Liver (tissue), 9 donors: ENCODE measurements around the gene LIMD2. TPM values are rescaled to one million over a fixed set of nuclear protein-coding genes. Genes with fewer than 3 reads are reported as not detected.
A peak's percentile ranks its signal among the peaks of the same experiment; 100 is the strongest.

Experiments used
- DNase-seq: peaks from one replicate; pipeline ENCODE4 v3.0.0-alpha.2; 2017; ENCODE audit warnings: low spot score
- H3K27ac ChIP-seq, 2 donors: one replicate each; pipeline ENCODE4 v1.7.0; 2013; ENCODE audit warnings: inconsistent platforms in 2 of 2, low read length in 2 of 2, control low read depth in 1 of 2, low read depth in 1 of 2, mild to moderate bottlenecking in 1 of 2
- H3K27me3 ChIP-seq, 4 donors: one replicate each; pipeline versions ENCODE4 v1.6.1 to v1.7.0; 2013; ENCODE audit warnings: low read length in 3 of 4, inconsistent platforms in 1 of 4, mild to moderate bottlenecking in 1 of 4, moderate library complexity in 1 of 4; ENCODE audit not compliant: control insufficient read depth in 4 of 4, insufficient read depth in 4 of 4
- H3K36me3 ChIP-seq, 4 donors: one replicate each; pipeline versions ENCODE4 v1.6.1 to v1.7.0; 2013; ENCODE audit warnings: low read length in 3 of 4, mild to moderate bottlenecking in 3 of 4, low read depth in 1 of 4, moderate library complexity in 1 of 4; ENCODE audit not compliant: control insufficient read depth in 4 of 4, insufficient read depth in 3 of 4
- H3K4me1 ChIP-seq, 4 donors: one replicate each; pipeline versions ENCODE4 v1.6.1 to v1.7.0; 2013; ENCODE audit warnings: low read length in 3 of 4, mild to moderate bottlenecking in 3 of 4, moderate library complexity in 1 of 4; ENCODE audit not compliant: control insufficient read depth in 4 of 4, insufficient read depth in 4 of 4
- H3K4me3 ChIP-seq, 3 donors: one replicate each; pipeline versions ENCODE4 v1.6.1 to v1.7.0; 2013; ENCODE audit warnings: low read length in 3 of 3, control low read depth in 1 of 3, low read depth in 1 of 3, mild to moderate bottlenecking in 1 of 3
- H3K9ac ChIP-seq, 2 donors: one replicate each; pipeline ENCODE4 v1.7.0; 2013; ENCODE audit warnings: low read length in 2 of 2, mild to moderate bottlenecking in 2 of 2, moderate library complexity in 2 of 2, control low read depth in 1 of 2, low read depth in 1 of 2
- H3K9me3 ChIP-seq, 4 donors: one replicate each; pipeline versions ENCODE4 v1.6.1 to v1.7.0; 2013; ENCODE audit warnings: low read length in 3 of 4; ENCODE audit not compliant: control insufficient read depth in 4 of 4
- EGR1 ChIP-seq, 2 donors: IDR thresholded peaks; 2 replicates each; pipeline ENCODE4 v1.6.1; 2016 to 2018; ENCODE audit warnings: antibody characterized with exemption in 2 of 2, low read depth in 2 of 2
- FOXA1 ChIP-seq: IDR thresholded peaks from 2 replicates; pipeline ENCODE4 v1.6.1; 2016; ENCODE audit warnings: antibody characterized with exemption
- FOXA2 ChIP-seq: IDR thresholded peaks from 2 replicates; pipeline ENCODE4 v1.6.1; 2016; ENCODE audit warnings: antibody characterized with exemption
- GABPA ChIP-seq, 2 donors: IDR thresholded peaks in 1 of 2; conservative IDR thresholded peaks in 1 of 2; 2 replicates each; pipeline ENCODE4 v1.6.1; 2016; ENCODE audit warnings: antibody characterized with exemption in 2 of 2, mild to moderate bottlenecking in 1 of 2, moderate library complexity in 1 of 2
- HNF4A ChIP-seq, 2 donors: conservative IDR thresholded peaks; 2 replicates each; pipeline ENCODE4 v1.6.1; 2016; ENCODE audit warnings: antibody characterized with exemption in 2 of 2, mild to moderate bottlenecking in 2 of 2
- HNF4G ChIP-seq: IDR thresholded peaks from 2 replicates; pipeline ENCODE4 v1.6.1; 2016; ENCODE audit warnings: antibody characterized with exemption
- JUND ChIP-seq, 2 donors: IDR thresholded peaks; 2 replicates each; pipeline ENCODE4 v1.6.1; 2016; ENCODE audit warnings: antibody characterized with exemption in 2 of 2
- NR2F2 ChIP-seq: IDR thresholded peaks from 2 replicates; pipeline ENCODE4 v1.6.1; 2016; ENCODE audit warnings: antibody characterized with exemption
- RAD21 ChIP-seq, 2 donors: IDR thresholded peaks; 2 replicates each; pipeline ENCODE4 v1.6.1; 2016; ENCODE audit warnings: antibody characterized with exemption in 2 of 2, mild to moderate bottlenecking in 2 of 2
- RXRA ChIP-seq, 2 donors: IDR thresholded peaks; 2 replicates each; pipeline ENCODE4 v1.6.1; 2017 to 2018; ENCODE audit warnings: antibody characterized with exemption in 2 of 2, mild to moderate bottlenecking in 1 of 2
- SP1 ChIP-seq: IDR thresholded peaks from 2 replicates; pipeline ENCODE4 v1.6.1; 2018; ENCODE audit warnings: antibody characterized with exemption, mild to moderate bottlenecking
- TAF1 ChIP-seq: conservative IDR thresholded peaks from 2 replicates; pipeline ENCODE4 v1.6.1; 2016; ENCODE audit warnings: antibody characterized with exemption, mild to moderate bottlenecking
- YY1 ChIP-seq: IDR thresholded peaks from 2 replicates; pipeline ENCODE4 v1.6.1; 2016; ENCODE audit warnings: antibody characterized with exemption, mild to moderate bottlenecking
- WGBS: extraction: QIAGEN DNeasy Blood & Tissue Kit; methylation state at CpG from one replicate; pipeline ENCODE4 v1.1.7; 2013; 5-methylcytosine and 5-hydroxymethylcytosine counted together
- polyA plus RNA-seq, 2 donors: library from polyadenylated mRNA; stranded (reverse) in 1 of 2; unstranded in 1 of 2; fragments of 200-250 nt in 1 of 2; fragments of >200 nt in 1 of 2; fragmentation: Nextera tagmentation in 1 of 2; extraction: Ambion mirVana in 1 of 2; gene quantifications; one replicate each; pipeline versions ENCODE4 v1.2.1 to v1.2.3, GENCODE V29; 2013 to 2015
- total RNA-seq, 2 donors: library from RNA; depleted of rRNA; stranded (reverse); fragments of >200 nt; gene quantifications; one replicate each; pipeline ENCODE4 v1.2.3, GENCODE V29; 2014
- TF ChIP-seq, protein P1 (sequence below): IDR thresholded peaks from 2 replicates; pipeline ENCODE4 v1.6.1; 2016; ENCODE audit warnings: antibody characterized with exemption
- TF ChIP-seq, protein P2 (sequence below): IDR thresholded peaks from 2 replicates; pipeline ENCODE4 v1.6.1; 2016; ENCODE audit warnings: antibody characterized with exemption, mild to moderate bottlenecking
- TF ChIP-seq, protein P3 (sequence below): IDR thresholded peaks from 2 replicates; pipeline ENCODE4 v1.6.1; 2016; ENCODE audit warnings: antibody characterized with exemption
- TF ChIP-seq, protein P4 (sequence below): IDR thresholded peaks from 2 replicates; pipeline ENCODE4 v1.6.1; 2016; ENCODE audit warnings: antibody characterized with exemption
- donor health status: healthy.
- donor health status: healthy.
- donor health status: healthy.
- donor health status: healthy.
- donor health status: healthy.

The LIMD2 gene
- total and polyA plus RNA-seq, 4 donors: 5.9 to 24.2 (median 7.9) TPM

DNA sequence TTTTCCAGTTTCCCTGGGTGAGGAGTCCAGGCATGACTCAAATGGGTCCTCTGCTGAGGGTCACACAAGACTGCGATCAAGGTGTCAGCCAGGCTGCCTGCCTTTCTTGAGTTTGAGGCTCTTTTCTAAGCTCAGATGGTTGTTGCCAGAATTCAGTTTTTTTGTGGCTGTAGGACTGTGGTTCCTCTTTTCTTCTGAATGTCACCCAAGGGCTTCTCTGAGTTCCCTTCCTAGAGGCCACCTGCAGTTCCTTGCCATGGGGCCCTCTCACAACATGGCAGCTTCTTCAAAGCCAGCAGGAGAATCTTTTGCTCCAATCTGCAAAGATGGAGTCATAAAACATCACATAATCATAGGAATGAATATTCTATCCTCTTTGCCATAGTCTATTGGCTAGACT, 17.5 kb downstream of the LIMD2 start:
- WGBS: 100% methylated on average over 1 of the region's 1 CpG
- Histone ChIP-seq H3K27ac (no peak overlapping the region), H3K36me3 (peaks cover 0 to 22% (median 19%) of the 10 kb centered on the region in 4 donors)

DNA sequence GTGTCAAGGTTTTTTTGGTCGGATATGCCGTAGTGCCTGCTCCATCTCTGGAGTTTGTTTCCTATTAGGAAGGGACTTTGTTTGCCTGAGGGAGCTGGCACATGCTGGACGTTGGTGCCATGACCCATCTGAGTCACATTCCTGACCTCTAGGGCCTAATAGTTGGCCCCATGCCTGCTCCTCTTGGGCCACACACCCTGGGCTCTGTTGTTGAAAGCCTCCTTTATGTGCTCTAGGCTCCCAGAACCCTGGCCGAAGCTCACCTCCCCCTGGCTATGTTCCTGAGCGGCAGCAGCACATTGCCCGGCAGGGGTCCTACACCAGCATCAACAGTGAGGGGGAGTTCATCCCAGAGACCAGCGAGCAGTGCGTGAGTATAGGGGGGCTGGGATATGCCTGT, 18.4 kb downstream of the LIMD2 start:
- peak in 1 of 2 donors; percentile 32 for TF ChIP-seq EGR1 (IDR thresholded peaks at IDR 0.05; ENCODE audit: low read depth in 2 of 2)
- peak; percentile 65 to 71 for TF ChIP-seq JUND (IDR thresholded peaks at IDR 0.05)
- TF ChIP-seq GABPA (IDR thresholded peaks at IDR 0.05 in 1 of 2, conservative IDR thresholded peaks at IDR 0.05 in 1 of 2): peak in 1 of 2 donors; percentile 40
- TF ChIP-seq, protein P1, sequence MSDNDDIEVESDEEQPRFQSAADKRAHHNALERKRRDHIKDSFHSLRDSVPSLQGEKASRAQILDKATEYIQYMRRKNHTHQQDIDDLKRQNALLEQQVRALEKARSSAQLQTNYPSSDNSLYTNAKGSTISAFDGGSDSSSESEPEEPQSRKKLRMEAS: peak; percentile 90
- no peak for TF ChIP-seq RAD21 (IDR thresholded peaks at IDR 0.05)
- peak; percentile 44 for TF ChIP-seq YY1
- peak; percentile 90 for TF ChIP-seq NR2F2
- TF ChIP-seq, protein P2, sequence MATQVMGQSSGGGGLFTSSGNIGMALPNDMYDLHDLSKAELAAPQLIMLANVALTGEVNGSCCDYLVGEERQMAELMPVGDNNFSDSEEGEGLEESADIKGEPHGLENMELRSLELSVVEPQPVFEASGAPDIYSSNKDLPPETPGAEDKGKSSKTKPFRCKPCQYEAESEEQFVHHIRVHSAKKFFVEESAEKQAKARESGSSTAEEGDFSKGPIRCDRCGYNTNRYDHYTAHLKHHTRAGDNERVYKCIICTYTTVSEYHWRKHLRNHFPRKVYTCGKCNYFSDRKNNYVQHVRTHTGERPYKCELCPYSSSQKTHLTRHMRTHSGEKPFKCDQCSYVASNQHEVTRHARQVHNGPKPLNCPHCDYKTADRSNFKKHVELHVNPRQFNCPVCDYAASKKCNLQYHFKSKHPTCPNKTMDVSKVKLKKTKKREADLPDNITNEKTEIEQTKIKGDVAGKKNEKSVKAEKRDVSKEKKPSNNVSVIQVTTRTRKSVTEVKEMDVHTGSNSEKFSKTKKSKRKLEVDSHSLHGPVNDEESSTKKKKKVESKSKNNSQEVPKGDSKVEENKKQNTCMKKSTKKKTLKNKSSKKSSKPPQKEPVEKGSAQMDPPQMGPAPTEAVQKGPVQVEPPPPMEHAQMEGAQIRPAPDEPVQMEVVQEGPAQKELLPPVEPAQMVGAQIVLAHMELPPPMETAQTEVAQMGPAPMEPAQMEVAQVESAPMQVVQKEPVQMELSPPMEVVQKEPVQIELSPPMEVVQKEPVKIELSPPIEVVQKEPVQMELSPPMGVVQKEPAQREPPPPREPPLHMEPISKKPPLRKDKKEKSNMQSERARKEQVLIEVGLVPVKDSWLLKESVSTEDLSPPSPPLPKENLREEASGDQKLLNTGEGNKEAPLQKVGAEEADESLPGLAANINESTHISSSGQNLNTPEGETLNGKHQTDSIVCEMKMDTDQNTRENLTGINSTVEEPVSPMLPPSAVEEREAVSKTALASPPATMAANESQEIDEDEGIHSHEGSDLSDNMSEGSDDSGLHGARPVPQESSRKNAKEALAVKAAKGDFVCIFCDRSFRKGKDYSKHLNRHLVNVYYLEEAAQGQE: no peak
- peak; percentile 75 to 80 for TF ChIP-seq RXRA (IDR thresholded peaks at IDR 0.05)
- TF ChIP-seq HNF4A (conservative IDR thresholded peaks at IDR 0.05): peak; percentile 76 to 81
- peak; percentile 58 for TF ChIP-seq SP1
- Histone ChIP-seq H3K9ac (no peak overlapping the region), H3K9me3 (no peaks in the 10 kb centered on the region), H3K4me3 (no peak overlapping the region), H3K4me1 (peaks cover 4 to 18% (median 9%) of the 10 kb centered on the region in 4 donors), H3K27me3 (no peaks in the 10 kb centered on the region), H3K27ac (no peak overlapping the region), H3K36me3 (peaks cover 0 to 22% (median 19%) of the 10 kb centered on the region in 4 donors)
- DNase-seq: no peak
- 64% methylated on average over 8 of the region's 8 CpGs for WGBS

More for the DNA sequence above, 17.5 kb downstream of the LIMD2 start:
- Histone ChIP-seq H3K9me3 (no peaks in the 10 kb centered on the region), H3K27me3 (no peaks in the 10 kb centered on the region), H3K9ac (no peak overlapping the region), H3K4me3 (no peak overlapping the region), H3K4me1 (peaks cover 4 to 14% (median 7%) of the 10 kb centered on the region in 4 donors)
- DNase-seq: no peak
- no peak for TF ChIP-seq GABPA (IDR thresholded peaks at IDR 0.05 in 1 of 2, conservative IDR thresholded peaks at IDR 0.05 in 1 of 2)
- no peak for TF ChIP-seq TAF1

DNA sequence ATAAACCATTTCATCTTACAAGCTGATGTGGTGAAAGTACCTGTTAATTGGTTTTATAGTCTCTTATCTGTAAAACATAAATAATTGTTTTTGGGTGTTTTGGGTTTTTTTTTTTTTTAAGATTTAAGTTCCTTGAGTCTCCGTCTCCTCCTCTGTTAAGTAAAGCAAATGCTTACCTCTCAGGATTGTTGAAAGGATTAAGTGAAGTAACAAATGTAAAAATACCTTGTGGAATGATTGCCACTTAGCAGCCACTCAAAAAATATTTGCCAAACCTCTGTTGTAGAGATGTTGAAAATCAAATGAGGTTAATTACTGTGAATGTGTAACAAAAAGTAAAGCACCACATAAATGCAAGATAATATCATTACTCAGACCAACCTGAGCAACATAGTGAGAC, 19.2 kb downstream of the LIMD2 start:
- Histone ChIP-seq H3K27ac (no peak overlapping the region), H3K9ac (no peak overlapping the region), H3K4me3 (no peak overlapping the region), H3K4me1 (peaks cover 4 to 26% (median 17%) of the 10 kb centered on the region in 4 donors), H3K27me3 (no peaks in the 10 kb centered on the region), H3K36me3 (peaks cover 0 to 21% (median 19%) of the 10 kb centered on the region in 4 donors), H3K9me3 (no peaks in the 10 kb centered on the region)
- no peak for DNase-seq
- no peak for TF ChIP-seq FOXA2
- no peak for TF ChIP-seq EGR1 (IDR thresholded peaks at IDR 0.05; ENCODE audit: low read depth in 2 of 2)
- no peak for TF ChIP-seq RAD21 (IDR thresholded peaks at IDR 0.05)
- TF ChIP-seq, protein P3, sequence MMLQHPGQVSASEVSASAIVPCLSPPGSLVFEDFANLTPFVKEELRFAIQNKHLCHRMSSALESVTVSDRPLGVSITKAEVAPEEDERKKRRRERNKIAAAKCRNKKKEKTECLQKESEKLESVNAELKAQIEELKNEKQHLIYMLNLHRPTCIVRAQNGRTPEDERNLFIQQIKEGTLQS: no peak
- TF ChIP-seq, protein P2: no peak
- no peak for TF ChIP-seq HNF4G
- no peak for TF ChIP-seq JUND (IDR thresholded peaks at IDR 0.05)
- TF ChIP-seq RXRA (IDR thresholded peaks at IDR 0.05): no peak
- TF ChIP-seq, protein P4, sequence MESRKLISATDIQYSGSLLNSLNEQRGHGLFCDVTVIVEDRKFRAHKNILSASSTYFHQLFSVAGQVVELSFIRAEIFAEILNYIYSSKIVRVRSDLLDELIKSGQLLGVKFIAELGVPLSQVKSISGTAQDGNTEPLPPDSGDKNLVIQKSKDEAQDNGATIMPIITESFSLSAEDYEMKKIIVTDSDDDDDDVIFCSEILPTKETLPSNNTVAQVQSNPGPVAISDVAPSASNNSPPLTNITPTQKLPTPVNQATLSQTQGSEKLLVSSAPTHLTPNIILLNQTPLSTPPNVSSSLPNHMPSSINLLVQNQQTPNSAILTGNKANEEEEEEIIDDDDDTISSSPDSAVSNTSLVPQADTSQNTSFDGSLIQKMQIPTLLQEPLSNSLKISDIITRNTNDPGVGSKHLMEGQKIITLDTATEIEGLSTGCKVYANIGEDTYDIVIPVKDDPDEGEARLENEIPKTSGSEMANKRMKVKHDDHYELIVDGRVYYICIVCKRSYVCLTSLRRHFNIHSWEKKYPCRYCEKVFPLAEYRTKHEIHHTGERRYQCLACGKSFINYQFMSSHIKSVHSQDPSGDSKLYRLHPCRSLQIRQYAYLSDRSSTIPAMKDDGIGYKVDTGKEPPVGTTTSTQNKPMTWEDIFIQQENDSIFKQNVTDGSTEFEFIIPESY: no peak
- TF ChIP-seq, protein P1: no peak
- no peak for TF ChIP-seq NR2F2
- TF ChIP-seq GABPA (IDR thresholded peaks at IDR 0.05 in 1 of 2, conservative IDR thresholded peaks at IDR 0.05 in 1 of 2): no peak
- TF ChIP-seq FOXA1: no peak
- no peak for TF ChIP-seq HNF4A (conservative IDR thresholded peaks at IDR 0.05)
- TF ChIP-seq TAF1: no peak
- WGBS: 97% methylated on average over 1 of the region's 1 CpG
